C1 segment of cervical spinal cord (tissue), 14 donors: ENCODE results near the gene LIN28B.

ENCODE experiments used
- DNase-seq, 14 donors: peaks; one replicate each; lab custom pipeline; 2025; lab: John Stamatoyannopoulos, UW

Gene LIN28B

DNA sequence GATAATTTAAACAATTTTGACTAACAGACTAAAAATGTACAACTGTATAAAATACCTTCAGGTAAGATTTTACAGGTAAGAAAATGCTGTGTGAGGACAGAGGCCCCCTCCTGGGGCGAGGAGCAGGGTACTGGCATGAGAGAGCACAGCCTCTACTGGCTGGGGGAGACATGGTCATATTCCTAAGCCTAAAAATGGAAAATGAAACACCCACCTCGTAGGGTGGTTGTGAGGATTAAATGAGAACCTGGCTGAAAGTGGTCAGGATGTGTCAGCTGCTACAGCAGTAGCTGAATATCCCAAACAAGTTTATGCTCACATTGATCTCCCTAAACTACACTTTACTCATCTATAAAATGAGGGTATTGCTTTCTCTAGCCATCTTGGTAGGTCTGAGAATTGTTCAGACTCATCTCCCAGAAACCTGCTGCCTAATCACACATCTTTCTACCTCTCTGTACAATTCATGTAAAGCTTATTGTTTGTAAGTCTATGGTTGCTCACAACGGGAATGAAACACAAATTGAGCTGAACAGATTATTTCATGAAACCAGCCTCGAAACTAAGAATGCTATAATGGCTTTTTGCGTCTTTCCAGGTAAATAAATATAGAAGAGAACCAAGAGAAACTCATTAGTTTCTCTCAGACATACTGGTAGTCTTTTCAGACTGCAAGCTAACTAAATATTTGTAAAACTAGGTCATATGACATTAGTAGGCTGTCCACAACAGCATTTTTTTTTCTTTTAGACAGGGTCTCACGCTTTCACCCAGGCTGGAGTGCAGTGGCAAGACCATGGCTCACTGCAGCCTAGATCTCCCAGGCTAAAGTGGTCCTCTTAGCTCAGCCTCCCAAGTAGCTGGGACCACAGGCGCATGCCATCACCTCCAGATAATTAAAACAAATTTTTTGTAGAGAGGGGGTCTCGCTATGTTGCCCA, 153.3 kb downstream of the LIN28B start:
- DNase-seq, result no peak

DNA sequence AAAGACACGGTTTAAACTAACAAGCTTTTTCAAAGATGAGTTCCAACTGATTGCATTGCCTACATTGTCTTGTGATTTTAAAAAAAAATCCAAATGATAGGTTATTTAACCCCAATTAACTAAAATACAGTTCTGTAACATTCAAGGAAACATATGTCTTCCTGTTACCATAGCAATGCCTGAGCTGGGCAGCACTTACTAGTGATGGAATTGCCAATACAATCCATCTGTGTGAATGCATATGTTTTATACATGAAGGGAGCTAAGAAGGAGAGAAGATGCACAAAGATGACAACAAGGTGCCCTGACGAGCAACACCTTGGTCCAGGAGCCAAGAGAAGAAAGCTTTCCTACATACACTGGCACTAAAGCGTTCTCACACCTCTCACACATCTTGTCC, 154.2 kb downstream of the LIN28B start:
- DNase-seq, result no peak

DNA sequence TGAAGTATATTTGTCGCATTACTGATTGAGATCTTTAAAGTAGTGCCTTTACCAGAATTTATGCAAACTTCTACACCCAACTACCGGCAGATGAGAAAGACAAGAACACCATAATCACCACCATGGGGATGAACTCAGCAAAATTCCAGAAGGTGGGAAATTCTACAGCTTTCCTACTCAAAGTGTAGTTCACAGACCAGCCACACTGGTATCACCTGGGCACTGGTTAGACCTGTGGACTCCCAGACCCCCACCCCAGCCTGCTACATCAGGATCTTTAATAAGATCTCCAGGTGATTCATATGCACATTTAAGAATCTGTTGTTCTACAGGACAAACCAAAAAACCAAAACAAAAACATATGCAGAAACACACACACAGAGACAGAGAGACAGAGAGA, 155.0 kb downstream of the LIN28B start:
- no peak for DNase-seq

DNA sequence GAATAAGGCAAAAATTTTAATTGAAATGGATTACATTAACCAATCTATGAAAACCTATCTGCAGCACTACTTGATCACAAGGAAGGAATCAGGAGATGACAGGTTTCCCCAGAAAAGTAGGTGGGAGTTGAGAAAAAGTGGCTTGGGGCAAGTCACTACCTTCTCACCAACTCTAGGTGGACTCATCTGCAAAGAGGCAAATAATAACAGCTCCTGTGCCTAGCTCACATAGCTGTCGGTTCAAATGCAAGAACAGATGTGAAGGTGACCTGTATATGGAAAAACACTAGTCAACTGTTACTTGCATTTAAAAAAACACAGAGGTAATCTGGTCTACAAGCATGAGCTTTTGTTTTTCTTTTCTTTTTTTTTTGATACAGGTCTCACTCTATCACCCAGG, 155.7 kb downstream of the LIN28B start:
- DNase-seq, result no peak

DNA sequence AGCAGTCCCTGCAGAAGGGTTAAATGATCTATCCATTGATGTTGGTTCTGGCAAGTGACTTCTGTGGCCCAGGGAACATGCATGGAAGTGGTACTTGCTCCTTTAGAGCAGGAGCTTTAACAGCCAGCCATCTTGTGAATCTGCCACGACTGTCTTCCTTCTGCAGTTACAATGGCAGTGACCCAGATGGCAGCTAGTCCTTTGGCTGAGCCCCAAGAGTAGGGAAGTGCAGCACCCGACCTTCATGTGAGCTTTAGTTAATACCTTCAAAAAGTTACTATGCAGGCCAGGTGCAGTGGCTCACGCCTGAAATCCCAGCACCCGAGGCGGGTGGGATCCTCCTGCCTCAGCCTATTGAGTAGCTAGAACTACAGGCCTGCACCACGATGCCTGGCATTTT, 156.5 kb downstream of the LIN28B start:
- DNase-seq, result no peak

DNA sequence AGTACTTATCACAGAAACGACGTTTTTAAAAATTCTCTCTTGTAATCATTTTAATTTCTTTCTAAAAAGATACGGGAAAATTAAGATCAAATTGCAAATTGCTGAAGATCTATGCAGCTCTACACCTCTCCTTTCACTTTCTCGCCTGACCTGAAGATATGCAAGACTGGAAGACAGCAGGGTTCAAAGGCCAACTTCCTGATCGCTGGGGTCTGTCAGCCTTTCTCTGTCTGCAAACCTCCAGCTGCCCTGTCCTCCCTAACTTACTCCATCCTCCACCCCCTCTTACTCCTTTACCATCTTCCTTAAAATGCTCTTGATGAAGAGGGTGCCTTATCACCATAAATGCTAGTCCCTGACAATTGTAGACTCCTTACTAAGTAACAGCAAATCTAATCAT, 159.2 kb downstream of the LIN28B start:
- DNase-seq, result no peak

DNA sequence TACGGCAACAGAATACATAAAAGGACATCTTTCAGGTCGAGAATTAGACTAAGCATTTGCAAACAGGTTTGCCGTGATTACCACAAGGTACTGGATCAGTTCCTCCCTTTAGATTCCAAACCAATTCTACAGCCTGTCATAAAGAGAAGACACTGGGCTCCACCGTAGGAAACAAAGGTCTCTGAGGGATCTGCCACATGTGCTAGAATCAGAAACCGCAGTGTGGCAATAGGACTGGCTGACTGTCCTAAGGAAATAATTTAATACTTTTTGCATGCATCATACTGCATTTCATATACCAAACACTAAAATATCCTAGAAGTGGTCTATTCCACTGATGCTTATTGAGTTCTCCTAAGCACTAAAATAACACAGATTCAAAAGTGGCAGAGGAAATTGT, 163.7 kb downstream of the LIN28B start:
- DNase-seq, result no peak

DNA sequence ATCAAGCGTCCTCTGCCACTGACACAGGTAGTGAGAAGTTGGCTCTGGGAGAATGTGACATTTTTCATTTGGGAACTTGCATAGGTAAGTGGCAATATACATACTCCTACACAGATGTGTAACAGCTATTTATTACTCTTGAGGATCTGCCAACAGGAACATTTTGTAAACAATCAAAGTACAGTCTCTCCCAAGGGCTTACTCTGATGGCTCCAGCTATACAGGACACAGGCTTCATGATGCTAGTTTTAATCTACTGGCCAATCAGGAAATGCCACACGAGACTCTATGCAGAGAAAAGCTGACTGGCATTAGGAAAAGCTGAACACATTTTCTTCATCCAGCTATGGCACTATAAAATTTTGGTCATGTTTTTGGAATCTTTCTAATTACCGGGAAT, 165.1 kb downstream of the LIN28B start:
- DNase-seq, result no peak

DNA sequence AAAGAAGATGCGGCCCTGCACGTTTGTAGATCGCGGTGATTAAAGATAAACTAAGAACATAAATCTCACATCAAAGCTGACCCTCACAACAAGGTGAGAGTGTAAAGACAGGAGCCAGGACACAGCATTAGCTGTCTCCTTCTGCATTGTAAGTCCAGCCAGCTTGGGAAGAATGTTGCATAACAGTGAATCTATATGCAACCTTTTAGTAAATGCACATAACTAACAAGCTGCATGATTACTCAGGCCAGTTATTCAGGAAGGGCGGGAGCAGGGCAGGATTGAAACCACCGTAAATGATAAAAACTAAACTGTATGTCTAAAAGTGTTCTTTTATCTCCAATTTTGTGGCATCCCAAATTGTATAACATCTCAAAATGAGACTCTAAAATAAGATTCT, 165.8 kb downstream of the LIN28B start:
- no peak for DNase-seq
